A673 (cell line): ENCODE measurements around the gene ABI2. TPM values are rescaled to one million over a fixed set of nuclear protein-coding genes. Genes with fewer than 3 reads are reported as not detected.

Experiments
- BruUV-seq: library from RNA; stranded (reverse); fragments of 400-500 nt; replicated peaks from 2 replicates; lab custom pipeline; 2021; lab: Mats Ljungman, UMichigan
- CTCF ChIA-PET: fragments of 300-600 bp; sonication (Branson Sonifier 250); formaldehyde crosslinking; loops from one replicate; lab custom pipeline; 2022; ENCODE audit warnings: antibody characterized with exemption; lab: Charles Lee
- POLR2A ChIA-PET: fragments of 300-600 bp; sonication (Branson Sonifier 250); formaldehyde crosslinking; loops from one replicate; lab custom pipeline; 2022; ENCODE audit warnings: antibody characterized with exemption; ENCODE audit not compliant: low non-redundant PET; lab: Charles Lee
- DNase-seq: peaks from one replicate; pipeline ENCODE4 v3.0.0-alpha.2; 2015; ENCODE audit warnings: low spot score
- H3K27ac ChIP-seq: fragments of 200-600 bp; sonication (generic); 2 replicates; pipeline ENCODE4 v1.5.1; 2016; ENCODE audit warnings: mixed run types, low read depth, mild to moderate bottlenecking, mixed read lengths, antibody characterized with exemption, low read length; ENCODE audit not compliant: poor library complexity, severe bottlenecking
- H3K27me3 ChIP-seq: fragments of 200-600 bp; sonication (generic); replicated peaks from 2 replicates; pipeline ENCODE4 v1.6.1; 2017; ENCODE audit warnings: mixed run types, low read depth, mild to moderate bottlenecking, mixed read lengths, antibody characterized with exemption, low read length; ENCODE audit not compliant: insufficient read depth, poor library complexity
- H3K36me3 ChIP-seq: fragments of 200-600 bp; sonication (generic); 2 replicates; pipeline ENCODE4 v1.6.1; 2016; ENCODE audit warnings: mixed run types, mild to moderate bottlenecking, mixed read lengths, antibody characterized with exemption, low read length; ENCODE audit not compliant: insufficient read depth, poor library complexity, severe bottlenecking
- H3K4me1 ChIP-seq: fragments of 200-600 bp; sonication (generic); 2 replicates; pipeline ENCODE4 v1.6.1; 2017; ENCODE audit warnings: mixed run types, mild to moderate bottlenecking, mixed read lengths, antibody characterized with exemption, low read length; ENCODE audit not compliant: insufficient read depth, poor library complexity, severe bottlenecking
- H3K4me3 ChIP-seq: fragments of 200-600 bp; sonication (generic); 2 replicates; pipeline ENCODE4 v1.5.1; 2016; ENCODE audit warnings: low read depth, mixed run types, mild to moderate bottlenecking, mixed read lengths, low read length; ENCODE audit not compliant: poor library complexity, severe bottlenecking
- H3K9me3 ChIP-seq: fragments of 200-600 bp; sonication (generic); 2 replicates; pipeline ENCODE4 v1.6.1; 2016; ENCODE audit warnings: mixed run types, low read depth, mild to moderate bottlenecking, mixed read lengths, antibody characterized with exemption, low read length; ENCODE audit not compliant: poor library complexity, severe bottlenecking
- CTCF ChIP-seq: fragments of 300-800, 200-600 bp; sonication (generic); conservative IDR thresholded peaks from 2 replicates; pipeline ENCODE4 v1.5.1; 2017; ENCODE audit warnings: low read depth, mild to moderate bottlenecking, antibody characterized with exemption, low read length, moderate library complexity, mixed read lengths
- EZH2 ChIP-seq: fragments of 200-600 bp; sonication (generic); IDR thresholded peaks from 2 replicates; pipeline ENCODE4 v1.6.1; 2017; ENCODE audit warnings: borderline replicate concordance, low read depth, mild to moderate bottlenecking, mixed read lengths, antibody characterized with exemption, low read length; ENCODE audit not compliant: poor library complexity, severe bottlenecking
- intact Hi-C: fragments of 100-400 bp; cut with micrococcal nuclease; formaldehyde crosslinking; loops from one replicate; pipeline ENCODE4 v1.10.0; 2022; ENCODE audit not compliant: unreplicated experiment
- total RNA-seq: library from RNA; stranded (reverse); gene quantifications from 2 replicates; pipeline ENCODE4 v1.2.3, GENCODE V29; 2021

The ABI2 gene
- total RNA-seq, 1 experiment from 2014 or later, result 134 TPM

DNA sequence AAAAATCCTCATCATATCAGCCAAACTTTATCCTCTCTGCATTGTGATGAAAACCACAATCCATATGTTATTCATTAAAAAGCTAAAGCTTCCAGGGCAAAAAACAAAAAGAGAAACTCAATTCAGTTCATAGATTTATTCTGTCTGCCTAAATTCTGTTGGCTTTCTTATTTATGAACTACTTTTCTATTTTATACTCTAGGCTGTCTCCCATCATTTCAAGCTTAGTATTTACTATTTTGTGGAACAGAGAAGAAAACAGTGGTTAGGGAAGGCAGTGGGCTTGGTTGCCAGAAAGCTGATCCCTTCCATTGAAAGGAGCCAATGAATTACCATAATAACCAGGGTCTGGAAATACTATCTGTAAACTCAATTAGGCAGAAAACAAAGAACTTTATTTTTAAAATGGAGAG is 135.1 kb downstream of the ABI2 start:
- TF ChIP-seq CTCF (no peak), EZH2 (no peak)
- ChIA-PET CTCF (no interaction called here), POLR2A (no interaction called here)
- no peaks in the 10 kb centered on the region for H3K9me3 ChIP-seq
- H3K4me1 ChIP-seq, result peaks cover 23% of the 10 kb centered on the region
- no TSS peak for BruUV-seq
- intact Hi-C loops, result no loop called here
- peak; percentile 25 for DNase-seq
- H3K27ac ChIP-seq, result peak overlapping the region; percentile 31
- peaks cover 6% of the 10 kb centered on the region for H3K36me3 ChIP-seq
- H3K27me3 ChIP-seq, result no peaks in the 10 kb centered on the region
- H3K4me3 ChIP-seq, result no peak overlapping the region

DNA sequence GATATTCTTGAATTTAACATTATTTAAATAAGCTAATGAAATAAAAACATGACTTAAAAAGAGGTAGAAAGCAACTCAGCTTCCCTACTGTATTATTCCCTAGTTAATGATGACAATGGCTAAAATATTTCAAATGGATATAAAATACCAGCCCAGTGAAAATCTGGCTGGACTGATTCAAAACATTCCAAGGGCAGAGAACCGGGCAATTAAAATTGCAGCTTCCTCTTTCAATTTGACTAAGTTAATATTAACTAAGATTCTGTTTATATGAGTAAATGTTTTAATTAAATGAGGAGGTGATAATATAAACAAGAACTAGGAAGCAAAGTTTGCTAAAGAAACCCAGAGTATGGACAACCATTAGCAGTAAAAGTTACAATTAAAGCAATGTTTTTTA is 141.4 kb downstream of the ABI2 start:
- Histone ChIP-seq H3K27me3 (no peaks in the 10 kb centered on the region), H3K9me3 (no peaks in the 10 kb centered on the region), H3K4me1 (peaks cover 5% of the 10 kb centered on the region), H3K4me3 (no peak overlapping the region), H3K27ac (no peak overlapping the region), H3K36me3 (no peaks in the 10 kb centered on the region)
- BruUV-seq, result no TSS peak
- ChIA-PET CTCF (no interaction called here), POLR2A (no interaction called here)
- intact Hi-C loops, result no loop called here
- TF ChIP-seq CTCF, result no peak
- no peak for TF ChIP-seq EZH2
- no peak for DNase-seq

- POLR2A ChIA-PET, result interaction anchor here (0.7 kb wide), 1 partner anchor 577 kb away, joined by 3 read pairs; no protein-coding TSS in a partner anchor
- peak; percentile 8 for DNase-seq
- Histone ChIP-seq H3K27ac (no peak overlapping the region), H3K9me3 (no peaks in the 10 kb centered on the region), H3K4me3 (no peak overlapping the region), H3K27me3 (no peaks in the 10 kb centered on the region), H3K4me1 (peaks cover 5% of the 10 kb centered on the region), H3K36me3 (no peaks in the 10 kb centered on the region)
- CTCF ChIA-PET, result no interaction called here
- no peak for TF ChIP-seq EZH2
- TF ChIP-seq CTCF, result no peak
- intact Hi-C loops, result no loop called here
- no TSS peak for BruUV-seq
Observed at GRCh38 chr2:203470371-203470770, 142.2 kb downstream of the ABI2 start.
